ENCODE measurements around the gene RNFT2. TPM values are rescaled to one million over a fixed set of nuclear protein-coding genes. Genes with fewer than 3 reads are reported as not detected.

The RNFT2 gene
- total RNA-seq, 1 donor from 2014 or later, result 2.6 TPM

- no peaks in the 10 kb centered on the region for H3K4me1 ChIP-seq
- H3K36me3 ChIP-seq, result no peaks in the 10 kb centered on the region
- TF ChIP-seq CTCF (IDR thresholded peaks at IDR 0.05), result no peak
- H3K9me3 ChIP-seq, result no peaks in the 10 kb centered on the region
- intact Hi-C loops (cut with DNase I), result no loop called here
- H3K27me3 ChIP-seq, result no peaks in the 10 kb centered on the region
- peak; percentile 15 for ATAC-seq
- DNase-seq, result peak; percentile 53
- no peak overlapping the region for H3K4me3 ChIP-seq
- H3K27ac ChIP-seq, result no peak overlapping the region
Observed at GRCh38 chr12:116759783-116760621, 21.9 kb downstream of the RNFT2 start.

GRCh38 chr12:116760622-116761020 lies 22.5 kb downstream of the RNFT2 start:
- intact Hi-C loops (cut with DNase I), result no loop called here
- Histone ChIP-seq H3K27ac (no peak overlapping the region), H3K36me3 (no peaks in the 10 kb centered on the region), H3K4me3 (no peak overlapping the region), H3K27me3 (no peaks in the 10 kb centered on the region), H3K9me3 (no peaks in the 10 kb centered on the region), H3K4me1 (no peaks in the 10 kb centered on the region)
- DNase-seq (peak; percentile 8), ATAC-seq (no peak)
- no peak for TF ChIP-seq CTCF (IDR thresholded peaks at IDR 0.05)

- no peaks in the 10 kb centered on the region for H3K36me3 ChIP-seq
- H3K27me3 ChIP-seq, result no peaks in the 10 kb centered on the region
- ATAC-seq (no peak), DNase-seq (peak; percentile 10)
- no peak overlapping the region for H3K4me3 ChIP-seq
- no peaks in the 10 kb centered on the region for H3K4me1 ChIP-seq
- no peak overlapping the region for H3K27ac ChIP-seq
- TF ChIP-seq CTCF (IDR thresholded peaks at IDR 0.05), result no peak
- H3K9me3 ChIP-seq, result no peaks in the 10 kb centered on the region
- intact Hi-C loops (cut with DNase I), result no loop called here
Observed at GRCh38 chr12:116761499-116761898, 23.4 kb downstream of the RNFT2 start.

GRCh38 chr12:116765271-116765670 lies 27.2 kb downstream of the RNFT2 start:
- no peak for TF ChIP-seq CTCF (IDR thresholded peaks at IDR 0.05)
- Histone ChIP-seq H3K4me1 (no peaks in the 10 kb centered on the region), H3K4me3 (no peak overlapping the region), H3K9me3 (no peaks in the 10 kb centered on the region), H3K27me3 (no peaks in the 10 kb centered on the region), H3K36me3 (no peaks in the 10 kb centered on the region), H3K27ac (no peak overlapping the region)
- DNase-seq (no peak), ATAC-seq (no peak)
- intact Hi-C loops (cut with DNase I), result no loop called here

- Histone ChIP-seq H3K4me1 (no peaks in the 10 kb centered on the region), H3K4me3 (no peak overlapping the region), H3K9me3 (no peaks in the 10 kb centered on the region), H3K36me3 (no peaks in the 10 kb centered on the region), H3K27me3 (no peaks in the 10 kb centered on the region), H3K27ac (no peak overlapping the region)
- ATAC-seq, result no peak
- TF ChIP-seq CTCF (IDR thresholded peaks at IDR 0.05), result no peak
- no peak for DNase-seq
- intact Hi-C loops (cut with DNase I), result no loop called here
Observed at GRCh38 chr12:116766285-116766684, 28.2 kb downstream of the RNFT2 start.

Data from upper lobe of right lung (tissue), 1 donor.